AG20443 (cell line): ENCODE results near the gene NPTN.

ENCODE experiments used
- DNase-seq: peaks from one replicate; pipeline ENCODE4 v3.0.0; 2012; ENCODE audit warnings: low spot score, mixed read lengths

Gene NPTN

DNA sequence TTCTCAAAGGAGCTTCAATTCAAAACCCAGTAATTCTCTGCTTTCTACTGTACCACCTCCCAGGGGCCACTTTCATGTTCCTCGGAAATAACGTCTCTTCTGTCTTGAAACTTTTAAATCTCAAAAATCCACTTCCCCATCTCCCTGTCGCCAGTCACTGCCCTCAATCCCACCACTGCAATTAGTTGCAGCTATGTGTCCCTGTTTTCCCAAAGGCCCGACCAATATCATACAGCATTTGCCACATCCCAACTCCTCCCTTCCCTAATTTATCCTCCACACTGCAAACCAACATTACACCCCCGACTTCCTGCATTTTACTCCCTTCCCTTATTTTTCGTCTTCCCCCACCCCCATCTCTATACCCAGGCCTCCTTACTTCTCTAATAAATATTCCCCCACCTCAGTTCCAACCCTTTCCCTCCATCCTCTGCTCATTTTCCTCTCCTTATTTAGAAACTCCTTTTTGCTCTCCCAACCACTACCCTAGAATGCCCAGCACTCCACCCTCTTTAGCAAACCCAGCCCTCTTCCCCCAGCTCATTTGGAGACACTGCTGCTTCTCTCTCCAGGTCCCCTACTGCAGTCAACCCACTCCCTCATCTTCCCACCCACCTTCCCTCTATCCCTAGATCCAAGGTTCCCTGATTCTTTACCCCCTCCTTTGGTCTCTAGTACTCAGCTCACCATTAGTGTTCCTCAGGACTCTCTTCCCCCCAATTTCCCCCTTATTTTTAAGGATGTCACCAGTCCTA is 1.1 kb downstream of the NPTN start:
- DNase-seq, result peak; percentile 56

DNA sequence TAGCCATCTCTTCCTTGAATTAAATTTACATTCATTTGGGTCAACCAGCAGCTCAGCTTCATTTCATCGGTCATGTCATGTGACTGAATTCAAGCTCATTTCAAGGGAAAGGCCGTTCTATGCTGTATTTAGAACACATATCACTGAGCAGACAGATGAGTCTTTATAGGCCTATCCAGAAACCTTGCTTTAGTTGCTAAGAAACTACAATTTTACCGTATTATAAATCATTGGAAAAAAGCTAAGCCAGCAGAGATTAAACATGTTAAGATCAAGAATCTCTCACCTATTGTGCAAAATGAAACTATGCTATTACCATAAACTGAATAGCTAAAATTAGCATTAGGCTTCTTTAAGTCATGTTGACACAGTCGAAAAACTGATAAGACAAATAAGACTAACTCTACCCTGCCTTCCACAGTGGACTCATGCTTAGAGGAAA is 2.2 kb downstream of the NPTN start:
- no peak for DNase-seq

DNA sequence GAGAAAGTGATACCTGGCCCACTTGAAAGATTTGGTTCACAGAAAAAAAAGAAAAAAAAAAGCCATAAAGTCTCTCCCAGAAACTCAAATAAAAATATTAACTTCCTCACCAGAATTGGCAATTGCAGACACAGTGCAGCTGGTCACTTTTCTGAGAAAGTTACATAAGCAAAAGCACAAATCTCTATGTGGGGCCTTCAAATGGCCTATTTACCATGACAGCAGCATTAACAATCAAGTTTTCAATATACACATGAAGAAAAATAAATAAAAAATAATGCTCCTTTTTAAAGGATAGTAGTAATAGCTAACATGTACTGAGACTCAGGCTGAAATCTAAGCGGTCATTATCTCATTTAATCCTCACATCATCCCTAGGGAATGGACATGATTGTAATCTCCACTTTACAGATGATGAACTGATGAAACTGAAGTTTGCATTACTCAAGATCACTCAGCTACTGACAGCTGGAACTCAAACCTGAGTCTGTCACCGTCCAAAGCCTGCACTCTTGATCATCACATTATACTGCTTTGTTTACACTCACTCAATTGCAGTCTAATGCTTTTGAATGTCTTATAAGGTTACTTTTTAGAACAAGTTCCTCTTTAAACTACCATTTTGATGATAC is 3.3 kb downstream of the NPTN start:
- no peak for DNase-seq

DNA sequence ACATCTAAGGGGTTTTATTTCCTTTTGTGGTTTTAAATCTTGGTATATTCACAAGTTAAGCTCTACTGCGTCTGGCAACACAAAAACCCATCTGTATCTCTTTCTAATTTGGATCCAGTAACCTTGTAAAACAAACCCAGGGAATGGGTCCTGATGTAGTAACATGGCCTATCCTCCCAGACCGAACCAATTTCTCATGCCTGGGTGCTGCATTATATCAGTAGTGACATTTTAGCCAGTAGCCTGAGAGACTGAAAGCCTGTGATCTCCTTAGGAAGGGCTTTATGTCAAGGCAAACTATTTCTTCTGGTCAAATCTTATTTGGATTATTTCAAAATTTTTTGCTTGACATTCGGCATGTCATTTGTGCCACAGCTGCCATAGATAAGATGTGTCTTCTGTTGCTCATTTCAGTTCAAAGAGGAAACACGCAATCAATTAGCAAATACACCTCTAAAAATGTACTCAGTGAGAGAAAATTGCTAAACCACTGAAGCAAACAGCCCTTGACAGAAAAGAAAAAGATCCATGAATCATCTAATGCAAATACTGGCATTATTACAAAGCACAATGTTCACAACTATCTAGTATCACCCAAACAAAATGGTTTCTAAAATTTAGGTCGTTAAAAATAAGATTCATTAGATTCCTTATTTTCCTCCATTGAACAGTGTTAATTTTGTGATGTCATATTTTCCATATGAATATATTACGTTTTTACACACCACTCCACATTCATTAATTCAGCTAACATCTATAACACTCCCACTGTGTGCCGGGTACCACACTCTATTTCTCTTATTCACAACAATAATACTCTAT is 4.0 kb downstream of the NPTN start:
- no peak for DNase-seq

DNA sequence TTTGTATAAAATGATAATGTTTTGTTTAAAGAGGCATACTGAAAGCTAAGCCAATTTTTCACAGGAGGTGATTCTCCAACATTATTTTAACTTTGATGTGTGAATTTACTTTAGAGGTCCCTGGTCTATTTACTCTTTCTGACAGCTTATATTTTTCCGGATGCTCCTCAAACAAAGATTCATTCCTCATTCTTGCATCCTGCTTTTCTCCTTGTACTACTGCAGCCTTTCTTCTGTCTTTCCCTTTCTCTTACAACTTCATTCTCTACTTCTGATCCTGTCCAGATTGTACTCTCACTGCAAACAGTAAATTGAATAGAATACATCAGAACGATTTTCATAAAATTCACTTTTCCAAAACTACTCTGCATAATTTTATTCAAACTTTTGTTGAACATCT is 5.1 kb downstream of the NPTN start:
- DNase-seq, result no peak

DNA sequence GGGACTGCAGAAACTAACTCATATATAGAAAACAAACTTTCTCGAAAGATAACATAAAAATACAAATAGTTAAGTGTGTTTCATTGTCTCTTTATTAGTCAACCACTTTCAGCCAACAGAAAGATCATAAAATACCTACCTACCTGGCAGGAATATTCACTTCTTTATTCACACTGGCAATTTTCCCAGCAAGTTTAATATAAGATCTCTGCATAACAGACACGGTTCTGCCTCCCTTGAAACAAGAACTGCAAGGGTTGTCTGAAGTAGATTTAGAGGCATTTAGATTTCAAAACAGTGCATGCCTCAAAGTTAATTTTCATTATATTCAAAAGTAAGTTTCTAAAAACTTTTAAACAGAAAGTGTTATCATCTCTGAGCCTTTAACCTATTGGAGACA is 7.1 kb downstream of the NPTN start:
- DNase-seq, result no peak

DNA sequence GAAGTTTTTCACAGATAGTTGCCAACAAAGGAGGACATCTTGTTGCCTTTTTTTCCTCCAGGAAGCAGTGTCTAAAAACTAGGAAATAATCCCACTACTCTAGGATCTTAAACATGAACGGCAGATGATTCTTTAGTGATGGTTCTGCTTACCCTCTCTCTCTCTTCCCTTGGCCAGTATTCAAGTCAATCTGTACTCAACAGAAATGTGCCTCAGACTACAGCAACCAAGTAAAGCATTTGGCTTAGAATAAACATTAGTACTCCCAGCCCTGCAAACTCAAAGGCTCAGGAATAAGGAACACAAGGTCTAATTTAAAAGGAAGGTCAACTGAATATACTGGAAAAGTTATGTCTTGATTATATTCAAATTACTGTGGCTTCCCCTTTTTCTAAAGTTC is 8.7 kb downstream of the NPTN start:
- no peak for DNase-seq

DNA sequence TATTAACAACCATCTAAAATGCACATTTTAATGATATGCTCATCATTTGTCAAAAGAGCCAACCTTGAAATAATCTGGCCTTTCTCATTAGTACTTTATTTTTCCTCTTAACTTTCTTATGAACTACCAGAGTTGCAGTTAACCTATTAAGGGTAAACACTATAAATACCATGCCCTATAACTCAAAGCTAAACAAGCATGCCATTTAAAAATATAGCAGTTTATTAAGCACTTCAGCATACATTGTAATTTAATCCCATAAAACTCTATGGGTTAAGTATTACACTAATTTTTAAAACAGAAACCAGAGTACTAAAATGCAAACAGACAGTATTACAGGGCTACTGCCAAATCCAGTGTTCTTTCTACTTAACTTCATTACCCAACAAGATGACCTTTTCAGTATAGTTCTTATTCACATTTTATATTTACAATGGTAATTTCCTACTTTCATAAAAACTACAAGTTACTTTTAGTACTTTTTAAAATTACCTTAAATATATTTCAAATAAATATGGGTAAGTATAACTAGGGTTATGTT is 11.8 kb downstream of the NPTN start:
- DNase-seq, result no peak

DNA sequence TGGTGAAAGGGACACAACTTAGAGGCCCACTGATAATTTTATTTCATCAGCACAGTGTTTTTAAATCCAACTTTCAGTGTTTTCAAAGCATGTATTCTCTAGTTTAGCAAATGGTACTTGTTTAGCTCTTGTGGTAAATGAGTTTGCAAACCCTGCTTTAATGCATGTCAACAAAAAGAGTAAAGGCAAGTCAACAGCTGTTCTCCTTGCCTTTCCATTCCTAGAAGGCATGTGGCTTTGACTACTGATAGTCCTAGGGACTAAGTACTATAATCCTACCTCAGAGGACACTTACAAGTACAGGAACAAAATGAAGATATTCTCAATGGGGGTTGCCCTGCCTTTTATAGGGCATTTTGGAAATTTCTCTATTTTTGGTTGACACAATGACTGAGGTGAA is 13.1 kb downstream of the NPTN start:
- DNase-seq, result no peak

DNA sequence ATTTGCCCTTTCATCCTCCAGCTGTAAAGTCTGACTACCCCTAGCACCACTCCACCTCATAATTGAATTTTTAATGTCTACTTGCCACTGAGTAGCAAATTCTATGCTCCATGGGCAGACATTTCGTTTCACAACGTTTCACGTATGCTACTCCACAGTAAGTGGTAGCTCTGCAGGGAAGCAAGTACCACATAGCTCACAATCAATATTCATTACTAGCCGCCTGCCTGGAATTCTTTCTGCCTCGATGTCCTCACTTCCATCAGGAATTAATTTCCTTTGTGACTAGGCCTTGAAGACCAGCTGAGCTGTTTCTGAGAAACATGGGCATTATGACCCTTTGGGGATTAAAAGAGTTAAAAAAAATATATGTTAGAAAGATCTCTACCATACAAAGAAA is 15.3 kb downstream of the NPTN start:
- DNase-seq, result no peak

DNA sequence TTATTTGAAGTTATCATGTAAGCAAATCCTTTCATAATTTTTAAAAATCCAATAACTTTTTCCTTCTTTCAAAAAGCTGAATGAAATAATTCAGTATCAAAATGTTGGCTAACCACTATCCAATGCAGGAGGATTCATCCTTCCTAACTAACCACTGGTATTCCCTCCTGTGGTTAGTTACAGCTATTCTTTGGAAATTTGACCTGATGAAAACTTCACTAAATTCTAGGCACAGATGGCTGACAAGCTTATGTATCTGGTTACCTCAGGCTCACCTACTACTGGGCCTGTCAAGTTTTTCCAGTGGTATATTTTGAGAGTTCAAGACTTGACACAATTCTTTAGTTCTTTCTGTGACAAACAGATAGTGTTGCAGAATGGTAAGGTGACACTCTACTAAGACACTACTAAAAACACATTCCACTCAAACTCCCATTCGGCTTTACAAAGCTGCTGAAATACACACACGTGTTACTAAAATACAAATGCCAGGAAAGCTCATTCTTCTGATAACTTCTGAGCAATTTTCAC is 15.8 kb downstream of the NPTN start:
- no peak for DNase-seq

DNA sequence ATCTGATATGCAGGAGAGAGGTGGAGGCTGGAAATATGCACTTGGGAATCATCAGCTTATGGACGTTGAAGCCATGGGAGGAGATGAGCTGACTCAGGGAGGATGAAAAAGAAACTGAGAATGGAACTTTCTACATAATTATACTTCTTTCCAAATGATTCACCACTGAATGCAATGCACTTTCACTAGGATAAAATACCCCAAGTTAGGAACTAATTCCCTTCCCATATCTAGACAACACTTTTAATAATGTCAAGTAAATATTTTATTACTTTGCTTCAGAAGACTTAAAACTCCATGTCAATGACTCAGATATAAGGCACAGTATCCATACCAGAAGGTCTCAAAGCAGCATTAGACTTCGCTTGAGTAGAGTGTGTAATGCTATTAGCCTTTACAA is 24.2 kb downstream of the NPTN start:
- DNase-seq, result peak; percentile 73

DNA sequence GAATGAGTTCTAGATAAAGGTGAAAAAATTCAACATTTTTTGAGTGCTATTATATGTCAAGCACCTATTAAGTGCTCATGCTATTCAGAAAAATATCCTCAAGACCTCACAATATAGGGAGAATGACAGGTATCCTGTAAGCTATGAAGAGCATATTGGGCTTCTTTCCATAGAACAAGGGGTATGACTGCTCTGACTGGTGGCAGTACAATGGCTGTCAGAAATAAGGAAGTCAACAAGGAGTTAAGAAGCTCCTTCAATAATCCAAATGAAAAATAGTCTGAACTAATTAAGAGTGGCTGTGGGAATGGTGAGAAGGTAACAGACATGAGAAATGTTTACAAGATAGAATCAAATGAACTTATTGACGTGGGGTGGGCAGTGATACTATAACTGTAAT is 24.7 kb downstream of the NPTN start:
- DNase-seq, result no peak

DNA sequence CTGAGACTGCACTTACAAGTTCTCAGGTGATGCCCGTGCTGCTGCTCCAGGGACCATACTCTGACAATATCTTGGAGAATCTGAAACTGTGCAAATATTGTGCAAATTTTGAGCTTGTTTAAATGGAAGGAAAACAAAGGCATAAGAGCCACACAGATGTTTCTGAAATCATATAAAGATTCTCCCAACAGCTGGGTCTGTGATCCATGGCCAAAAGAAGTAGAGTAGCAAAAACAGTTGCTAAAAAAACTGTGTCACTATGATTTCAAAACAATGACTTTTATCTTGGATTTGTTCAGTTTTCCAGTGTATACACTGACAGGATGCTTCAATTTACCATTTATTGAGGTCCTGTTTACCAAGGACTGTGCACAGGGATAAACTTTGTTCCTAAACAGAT is 25.3 kb downstream of the NPTN start:
- DNase-seq, result no peak

DNA sequence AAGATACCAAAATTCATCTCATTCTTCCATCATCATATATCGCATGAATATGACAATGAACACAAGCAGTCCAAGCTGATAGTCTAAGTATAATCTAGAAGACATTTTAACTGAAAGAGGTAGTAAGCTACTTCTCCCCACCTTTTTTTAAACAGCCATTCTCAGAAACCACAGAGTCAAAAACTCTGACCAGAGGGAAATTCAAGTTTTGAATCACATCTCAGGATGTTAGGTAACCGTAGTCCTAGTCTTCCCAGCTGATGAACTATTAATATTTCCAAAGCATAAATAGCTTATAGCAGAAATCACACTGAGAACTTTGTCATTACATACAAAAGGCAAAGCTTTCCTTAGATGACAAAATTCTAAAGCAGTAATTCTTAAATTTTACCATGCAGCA is 25.8 kb downstream of the NPTN start:
- no peak for DNase-seq

DNA sequence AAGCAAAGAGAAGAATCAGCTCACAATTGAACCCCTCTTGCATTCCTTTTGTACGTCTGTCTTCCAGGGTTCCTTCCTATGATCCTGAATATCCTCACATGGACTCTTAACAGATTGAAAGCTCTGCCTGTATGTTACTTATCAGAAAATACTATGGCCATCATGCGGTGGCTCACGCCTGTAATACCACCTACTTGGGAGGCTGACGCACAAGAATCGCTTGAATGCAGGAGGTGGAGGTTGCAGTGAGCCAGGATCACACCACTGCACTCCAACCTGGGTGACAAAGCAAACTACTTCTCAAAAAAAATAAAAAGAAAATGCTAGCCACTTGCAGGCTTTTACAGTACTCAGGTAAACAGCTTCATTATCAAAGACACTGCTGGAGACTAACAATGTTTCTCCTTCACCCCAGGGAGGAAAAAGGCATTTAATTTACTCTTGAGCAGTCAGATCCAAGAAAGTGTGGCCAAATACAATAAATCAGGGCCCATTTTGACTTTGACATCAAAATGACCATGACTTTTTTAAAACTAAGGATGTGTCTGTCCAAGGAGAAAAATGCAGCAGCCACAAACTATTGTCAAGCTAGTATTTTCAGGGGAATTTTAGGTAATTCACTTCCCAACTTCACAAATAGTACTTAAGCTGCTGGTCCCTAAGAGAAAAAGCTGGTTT is 27.3 kb downstream of the NPTN start:
- no peak for DNase-seq

DNA sequence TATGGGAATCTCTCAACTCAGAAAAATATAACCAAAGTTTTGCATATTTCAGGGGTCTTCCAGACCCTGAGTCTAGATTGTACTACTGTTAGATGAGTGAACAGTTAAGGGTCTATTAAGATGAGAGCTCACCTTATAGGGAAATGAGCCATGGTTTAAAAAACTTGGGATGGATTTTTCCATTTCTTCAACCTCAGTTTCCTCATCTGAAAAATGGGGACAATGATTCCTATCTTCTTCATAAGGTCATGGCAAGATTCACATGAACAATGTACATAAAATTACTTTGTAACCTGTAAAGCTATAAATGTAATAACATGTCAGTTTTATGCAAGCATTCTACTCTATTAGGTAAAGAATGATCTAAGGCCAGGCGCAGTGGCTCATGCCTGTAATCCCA is 28.7 kb downstream of the NPTN start:
- DNase-seq, result no peak

DNA sequence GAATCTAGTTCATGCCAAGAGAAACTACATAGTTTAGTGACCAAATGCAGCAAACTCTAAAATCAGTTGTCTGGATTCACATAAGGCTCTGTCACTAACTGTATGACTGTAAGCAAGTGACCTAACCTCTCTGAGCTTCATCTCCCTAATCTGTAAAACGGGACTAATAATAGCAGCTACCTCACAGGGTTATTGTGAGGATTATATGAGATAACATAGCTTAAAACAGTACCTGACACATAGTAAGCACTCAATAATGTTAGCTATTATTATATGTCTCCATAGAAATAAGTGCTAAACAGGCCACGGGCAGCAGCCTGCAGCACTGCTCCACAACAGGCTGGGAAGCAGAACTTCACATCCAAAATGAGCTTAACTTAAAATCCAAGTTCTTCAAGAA is 30.2 kb downstream of the NPTN start:
- DNase-seq, result no peak

DNA sequence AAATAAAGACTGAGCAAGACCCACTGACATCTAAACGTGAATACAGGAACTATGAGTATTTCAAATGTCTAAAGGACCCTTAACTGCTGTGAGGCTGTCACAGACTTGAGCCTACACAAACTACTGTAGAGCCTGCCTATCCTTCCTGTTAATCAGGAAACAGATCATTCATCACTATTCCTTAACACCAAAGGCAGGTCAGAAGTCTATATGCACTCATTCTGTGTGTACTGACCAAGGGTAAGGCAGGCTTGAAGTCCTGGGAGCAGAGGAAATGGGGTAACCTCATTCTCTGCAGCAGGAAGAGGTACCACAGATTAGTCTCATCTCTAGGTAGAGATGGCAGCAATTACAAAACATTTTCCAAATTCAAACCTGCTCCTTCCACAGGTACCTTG is 30.7 kb downstream of the NPTN start:
- no peak for DNase-seq

DNA sequence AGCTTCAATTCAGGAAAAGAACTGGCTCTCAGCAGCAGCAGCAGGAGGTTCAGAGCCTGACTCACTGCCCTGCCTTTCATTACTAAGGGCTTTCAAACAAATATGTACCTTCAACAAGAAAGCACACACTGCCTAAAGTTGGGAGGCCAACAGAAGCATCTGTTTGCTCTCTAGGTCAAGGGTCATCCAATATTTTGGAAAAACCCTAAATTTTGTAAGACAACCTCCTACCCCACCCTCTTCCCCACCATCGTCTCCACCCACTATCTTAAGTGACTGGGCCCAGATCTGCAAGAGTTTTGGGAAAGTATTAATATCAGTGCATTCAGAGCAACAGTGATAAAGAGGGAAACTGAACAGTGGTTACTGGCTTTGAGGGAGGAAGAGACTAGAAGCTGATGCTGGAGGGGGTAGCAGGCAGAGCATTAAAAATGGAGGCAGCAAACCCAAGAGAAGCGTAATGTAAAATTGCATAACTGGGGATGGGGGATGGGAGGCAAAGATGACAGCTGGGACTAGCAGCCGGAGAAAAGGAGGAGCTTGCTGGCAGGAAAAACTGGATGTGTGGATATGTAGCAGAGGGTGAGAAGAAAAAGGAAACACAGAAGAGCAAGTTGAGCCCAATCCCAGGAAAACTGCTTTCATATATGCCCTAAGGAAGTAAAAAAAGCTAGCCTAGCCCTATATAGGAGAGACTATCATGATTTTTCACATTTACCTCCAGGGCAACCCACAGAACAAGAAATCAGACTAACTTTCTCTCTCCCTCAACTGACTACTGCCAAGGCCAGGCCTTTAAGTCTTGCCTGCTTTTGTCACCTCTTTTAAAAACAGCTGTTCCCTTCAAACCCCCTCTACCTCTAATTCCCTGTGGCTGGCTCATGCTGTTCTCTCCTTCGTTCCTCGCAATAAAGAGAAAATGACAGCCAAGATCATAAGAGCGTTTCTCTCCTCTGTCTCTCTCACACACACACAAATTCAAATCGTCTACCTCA is 31.4 kb downstream of the NPTN start:
- DNase-seq, result peak; percentile 51
